CD4-positive, CD25-positive, alpha-beta regulatory T cell (primary cell): ENCODE data around the gene VSNL1. TPM values are rescaled to one million over a fixed set of nuclear protein-coding genes. Genes with fewer than 3 reads are reported as not detected.

Experiments used
- ATAC-seq, 2 donors: fragments of 150-1000 bp; cut with Tn5 transposase; one replicate each; pipeline ENCODE4 v1.10.0; 2021; ENCODE audit warnings: low read depth in 2 of 2, moderate number of reproducible peaks in 2 of 2, moderate library complexity in 1 of 2
- DNase-seq, 3 donors: peaks; one replicate each; pipeline versions ENCODE4 v3.0.0 to v3.0.0-alpha.2; 2012 to 2022; ENCODE audit warnings: mixed read lengths in 1 of 3
- H3K27ac ChIP-seq: one replicate; pipeline ENCODE4 v1.7.0; 2013; ENCODE audit warnings: mild to moderate bottlenecking, low read length; ENCODE audit not compliant: insufficient read depth, poor library complexity, severe bottlenecking
- H3K27me3 ChIP-seq: one replicate; pipeline ENCODE4 v1.7.0; 2013; ENCODE audit warnings: low read length; ENCODE audit not compliant: control insufficient read depth, insufficient read depth
- H3K36me3 ChIP-seq: one replicate; pipeline ENCODE4 v1.7.0; 2013; ENCODE audit warnings: mild to moderate bottlenecking, low read length, moderate library complexity; ENCODE audit not compliant: control insufficient read depth, insufficient read depth
- H3K4me1 ChIP-seq: 2 replicates; pipeline ENCODE4 v1.7.0; 2013; ENCODE audit warnings: mild to moderate bottlenecking, low read length; ENCODE audit not compliant: insufficient read depth, control insufficient read depth, poor library complexity, severe bottlenecking
- H3K4me3 ChIP-seq: one replicate; pipeline ENCODE4 v1.7.0; 2013; ENCODE audit warnings: low read depth, mild to moderate bottlenecking, low read length, moderate library complexity
- H3K9me3 ChIP-seq, 2 experiments: 1 replicate in 1 of 2; 2 replicates in 1 of 2; pipeline ENCODE4 v1.7.0; 2013; ENCODE audit warnings: low read length in 2 of 2, mild to moderate bottlenecking in 1 of 2, moderate library complexity in 1 of 2; ENCODE audit not compliant: control insufficient read depth in 2 of 2
- H3K27ac Mint-ChIP-seq, 3 donors: one replicate each; pipeline ENCODE4 v1.8.0; 2020 to 2022; ENCODE audit warnings: mild to moderate bottlenecking in 3 of 3, mixed read lengths in 3 of 3, moderate library complexity in 2 of 3
- H3K27me3 Mint-ChIP-seq: one replicate; pipeline ENCODE4 v1.8.0; 2022; ENCODE audit warnings: mild to moderate bottlenecking, mixed read lengths
- H3K36me3 Mint-ChIP-seq: one replicate; pipeline ENCODE4 v1.8.0; 2020; ENCODE audit warnings: mixed read lengths
- H3K4me1 Mint-ChIP-seq, 4 donors: one replicate each; pipeline ENCODE4 v1.8.0; 2020 to 2022; ENCODE audit warnings: mixed read lengths in 4 of 4, mild to moderate bottlenecking in 1 of 4
- H3K4me3 Mint-ChIP-seq, 4 donors: one replicate each; pipeline ENCODE4 v1.8.0; 2020 to 2022; ENCODE audit warnings: mild to moderate bottlenecking in 4 of 4, mixed read lengths in 4 of 4, moderate library complexity in 3 of 4
- H3K9me3 Mint-ChIP-seq, 7 donors: one replicate each; pipeline ENCODE4 v1.8.0; 2020 to 2022; ENCODE audit warnings: mixed read lengths in 7 of 7, mild to moderate bottlenecking in 3 of 7, moderate library complexity in 2 of 7
- polyA plus RNA-seq, 4 donors: library from polyadenylated mRNA; unstranded; fragments of 300-500 nt; fragmentation: Illumina TruSeq; gene quantifications; one replicate each; pipeline ENCODE4 v1.2.3, GENCODE V29; 2021
- total RNA-seq: library from RNA; stranded (reverse); gene quantifications from one replicate; pipeline ENCODE4 v1.2.3, GENCODE V29; 2022

Gene VSNL1
- total and polyA plus RNA-seq, 5 donors from 2014 or later, result not detected

DNA sequence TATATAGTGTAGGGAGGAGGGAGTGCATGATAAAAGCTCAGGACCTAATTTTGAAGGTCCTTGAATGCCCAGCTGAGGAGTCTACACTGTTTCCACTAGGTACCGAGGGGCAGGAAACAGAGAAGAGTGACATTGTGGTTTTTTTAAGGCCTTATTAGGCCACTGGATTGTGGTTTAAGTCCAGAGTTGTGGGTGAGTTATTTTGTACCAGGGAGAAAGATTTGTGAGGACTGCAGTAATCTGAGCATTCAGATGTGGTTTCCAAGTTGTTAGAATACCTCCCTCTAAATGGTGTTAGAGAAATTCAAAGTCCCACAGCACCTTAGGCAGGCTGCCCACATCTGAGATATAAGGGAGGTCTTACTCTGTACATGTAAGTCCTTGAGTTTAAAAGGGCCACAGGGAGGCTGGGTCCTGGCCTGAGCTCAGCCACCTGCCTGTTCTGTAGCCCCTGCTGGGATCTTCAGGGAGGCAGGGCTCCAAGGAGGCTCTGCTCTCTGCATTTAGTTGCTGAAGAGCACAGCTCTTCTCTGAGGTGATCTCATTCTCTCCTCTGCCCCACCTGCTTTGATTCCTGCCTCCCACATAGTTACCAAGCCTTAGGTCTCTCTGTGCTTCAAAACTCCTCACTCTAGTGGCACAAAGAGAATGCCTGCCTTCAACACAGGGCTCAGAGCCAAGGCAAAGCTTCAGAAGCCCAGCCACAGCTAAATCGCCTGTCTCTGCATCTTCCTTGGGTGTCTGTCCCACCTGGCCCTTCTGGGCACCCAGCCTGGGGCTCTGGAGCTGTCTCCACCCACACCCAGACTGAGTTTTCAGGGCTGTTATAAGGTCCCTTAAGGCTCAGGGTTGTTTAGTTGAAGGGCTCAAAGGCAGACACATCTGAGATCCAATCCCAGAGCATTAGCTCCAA lies 88.1 kb downstream of the VSNL1 start:
- DNase-seq, result no peak
- ATAC-seq, result no peak
- Mint-ChIP-seq H3K4me3 (no peak overlapping the region), H3K4me1 (peaks cover 0 to 5% (median 0%) of the 10 kb centered on the region in 4 donors), H3K36me3 (no peaks in the 10 kb centered on the region), H3K9me3 (no peaks in the 10 kb centered on the region), H3K27ac (no peak overlapping the region), H3K27me3 (peaks cover 9% of the 10 kb centered on the region)
- Histone ChIP-seq H3K27me3 (no peaks in the 10 kb centered on the region), H3K36me3 (no peaks in the 10 kb centered on the region), H3K4me3 (no peak overlapping the region), H3K9me3 (no peaks in the 10 kb centered on the region), H3K4me1 (no peaks in the 10 kb centered on the region), H3K27ac (no peak overlapping the region)

DNA sequence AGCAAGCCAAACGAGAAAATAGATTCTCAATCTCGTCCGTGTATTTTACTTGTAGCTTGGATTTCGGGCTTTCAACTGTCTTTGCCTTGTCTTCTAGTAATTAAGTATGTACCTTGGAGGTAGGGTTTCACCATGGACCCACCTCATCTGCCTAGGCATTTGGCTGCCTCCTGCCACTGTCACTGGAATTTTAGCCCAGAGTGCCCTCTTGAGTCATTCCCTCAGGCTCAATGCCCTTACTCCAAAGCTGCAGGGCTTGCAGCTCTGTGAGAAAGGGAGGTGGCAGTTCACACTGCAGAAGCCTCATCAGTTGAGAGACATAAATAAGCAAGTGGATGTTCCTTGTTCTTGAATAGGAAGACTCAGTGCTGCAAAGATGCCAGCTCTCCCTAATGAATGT lies 89.6 kb downstream of the VSNL1 start:
- no peak overlapping the region for H3K4me3 Mint-ChIP-seq
- no peak overlapping the region for H3K27ac Mint-ChIP-seq
- H3K9me3 Mint-ChIP-seq, result no peaks in the 10 kb centered on the region
- H3K27me3 Mint-ChIP-seq, result peaks cover 9% of the 10 kb centered on the region
- DNase-seq (no peak), ATAC-seq (no peak)
- H3K4me1 Mint-ChIP-seq, result peaks cover 0 to 5% (median 0%) of the 10 kb centered on the region in 4 donors
- H3K27me3 ChIP-seq, result no peaks in the 10 kb centered on the region
- H3K9me3 ChIP-seq, result no peaks in the 10 kb centered on the region
- no peak overlapping the region for H3K4me3 ChIP-seq
- no peaks in the 10 kb centered on the region for H3K36me3 ChIP-seq
- no peaks in the 10 kb centered on the region for H3K4me1 ChIP-seq
- H3K36me3 Mint-ChIP-seq, result no peaks in the 10 kb centered on the region
- no peak overlapping the region for H3K27ac ChIP-seq

- no peak overlapping the region for H3K4me3 Mint-ChIP-seq
- peaks cover 9% of the 10 kb centered on the region for H3K27me3 Mint-ChIP-seq
- Histone ChIP-seq H3K4me3 (no peak overlapping the region), H3K27me3 (no peaks in the 10 kb centered on the region), H3K27ac (no peak overlapping the region), H3K36me3 (no peaks in the 10 kb centered on the region), H3K4me1 (no peaks in the 10 kb centered on the region), H3K9me3 (no peaks in the 10 kb centered on the region)
- H3K27ac Mint-ChIP-seq, result no peak overlapping the region
- H3K36me3 Mint-ChIP-seq, result no peaks in the 10 kb centered on the region
- DNase-seq (no peak), ATAC-seq (no peak)
- H3K4me1 Mint-ChIP-seq, result no peaks in the 10 kb centered on the region
- no peaks in the 10 kb centered on the region for H3K9me3 Mint-ChIP-seq
Observed at GRCh38 chr2:17634997-17635396, 94.5 kb downstream of the VSNL1 start.

GRCh38 chr2:17636257-17636656 lies 95.8 kb downstream of the VSNL1 start:
- H3K4me3 ChIP-seq, result no peak overlapping the region
- Mint-ChIP-seq H3K4me1 (no peaks in the 10 kb centered on the region), H3K27ac (no peak overlapping the region), H3K9me3 (no peaks in the 10 kb centered on the region), H3K27me3 (peaks cover 9% of the 10 kb centered on the region), H3K36me3 (no peaks in the 10 kb centered on the region), H3K4me3 (no peak overlapping the region)
- no peaks in the 10 kb centered on the region for H3K36me3 ChIP-seq
- ATAC-seq (no peak), DNase-seq (no peak)
- H3K27ac ChIP-seq, result no peak overlapping the region
- no peaks in the 10 kb centered on the region for H3K4me1 ChIP-seq
- no peaks in the 10 kb centered on the region for H3K27me3 ChIP-seq
- no peaks in the 10 kb centered on the region for H3K9me3 ChIP-seq

DNA sequence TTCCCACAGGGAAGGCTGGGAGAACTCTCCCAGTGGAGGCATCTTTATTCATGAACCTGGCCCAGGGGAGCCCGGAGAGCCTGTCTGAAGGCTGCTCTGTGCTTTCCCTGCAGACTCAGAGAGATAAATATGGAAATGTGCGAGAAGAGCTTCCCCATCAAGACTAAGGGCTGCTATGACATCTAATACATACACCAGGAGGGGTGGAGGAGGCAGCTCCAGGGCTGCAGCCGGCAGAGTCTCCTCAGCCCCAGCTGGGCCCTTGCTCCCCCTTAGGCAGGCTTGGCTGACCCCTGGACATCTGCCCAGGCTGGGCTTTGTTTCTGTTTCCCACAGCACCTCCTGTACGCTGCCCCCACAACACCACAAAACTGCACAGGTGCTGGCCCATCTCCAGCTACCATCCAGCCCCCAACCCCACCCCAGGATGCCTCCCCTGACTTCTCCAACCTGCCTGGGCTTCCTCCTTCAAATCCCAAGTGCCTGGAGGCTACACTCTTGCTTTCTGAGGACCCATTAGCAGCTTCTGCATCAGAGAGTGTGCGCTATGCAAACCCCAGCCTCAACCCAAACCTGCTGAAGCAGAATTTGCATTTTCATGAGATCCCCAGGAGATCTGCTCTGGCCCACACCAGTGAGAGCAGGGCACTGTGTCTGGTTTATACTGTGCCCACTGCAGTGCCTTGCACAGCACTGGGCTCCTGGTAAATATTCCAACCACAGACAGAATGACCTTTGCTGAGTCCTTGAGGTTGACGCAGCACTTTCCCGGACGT lies 96.8 kb downstream of the VSNL1 start:
- ATAC-seq (no peak), DNase-seq (no peak)
- Mint-ChIP-seq H3K27me3 (peaks cover 9% of the 10 kb centered on the region), H3K9me3 (no peaks in the 10 kb centered on the region), H3K27ac (no peak overlapping the region), H3K4me3 (no peak overlapping the region), H3K4me1 (no peaks in the 10 kb centered on the region), H3K36me3 (no peaks in the 10 kb centered on the region)
- Histone ChIP-seq H3K27me3 (no peaks in the 10 kb centered on the region), H3K36me3 (no peaks in the 10 kb centered on the region), H3K4me3 (no peak overlapping the region), H3K4me1 (no peaks in the 10 kb centered on the region), H3K9me3 (no peaks in the 10 kb centered on the region), H3K27ac (no peak overlapping the region)

- no peaks in the 10 kb centered on the region for H3K9me3 Mint-ChIP-seq
- peaks cover 5% of the 10 kb centered on the region for H3K27me3 Mint-ChIP-seq
- Histone ChIP-seq H3K4me3 (no peak overlapping the region), H3K27ac (no peak overlapping the region), H3K9me3 (no peaks in the 10 kb centered on the region), H3K36me3 (no peaks in the 10 kb centered on the region), H3K27me3 (no peaks in the 10 kb centered on the region), H3K4me1 (no peaks in the 10 kb centered on the region)
- DNase-seq (no peak), ATAC-seq (no peak)
- H3K4me1 Mint-ChIP-seq, result no peaks in the 10 kb centered on the region
- no peaks in the 10 kb centered on the region for H3K36me3 Mint-ChIP-seq
- H3K4me3 Mint-ChIP-seq, result no peak overlapping the region
- peak overlapping the region in 1 of 3 donors; percentile 49 for H3K27ac Mint-ChIP-seq
Observed at GRCh38 chr2:17638196-17638743, 97.8 kb downstream of the VSNL1 start.

GRCh38 chr2:17640406-17640805 lies 99.9 kb downstream of the VSNL1 start:
- H3K36me3 ChIP-seq, result no peaks in the 10 kb centered on the region
- no peak for ATAC-seq
- no peaks in the 10 kb centered on the region for H3K36me3 Mint-ChIP-seq
- no peaks in the 10 kb centered on the region for H3K27me3 ChIP-seq
- H3K27ac ChIP-seq, result no peak overlapping the region
- H3K4me3 ChIP-seq, result no peak overlapping the region
- H3K9me3 ChIP-seq, result no peaks in the 10 kb centered on the region
- no peak overlapping the region for H3K27ac Mint-ChIP-seq
- H3K4me1 ChIP-seq, result no peaks in the 10 kb centered on the region
- H3K4me1 Mint-ChIP-seq, result no peaks in the 10 kb centered on the region
- no peaks in the 10 kb centered on the region for H3K9me3 Mint-ChIP-seq
- no peak for DNase-seq
- H3K4me3 Mint-ChIP-seq, result no peak overlapping the region
- peaks cover 5% of the 10 kb centered on the region for H3K27me3 Mint-ChIP-seq
